Thoracic aorta (tissue), 2 donors: ENCODE data around the gene EXOC1L. TPM values are rescaled to one million over a fixed set of nuclear protein-coding genes. Genes with fewer than 3 reads are reported as not detected.

Source experiments
- ATAC-seq: fragments of 150-250 bp; one replicate; pipeline ENCODE4 v1.8.0; 2017; ENCODE audit warnings: low read depth; ENCODE audit not compliant: insufficient number of reproducible peaks, low FRiP score
- DNase-seq: peaks from one replicate; pipeline ENCODE4 v3.0.0-alpha.2; 2020; ENCODE audit warnings: low spot score
- H3K27ac ChIP-seq, 2 donors: fragments of 200-600 bp; sonication (generic); 1 replicate in 1 of 2; 2 replicates in 1 of 2; pipeline ENCODE4 v1.5.1; 2016; ENCODE audit warnings: mild to moderate bottlenecking in 2 of 2, moderate library complexity in 2 of 2
- H3K27me3 ChIP-seq: fragments of 200-600 bp; sonication (generic); replicated peaks from 2 replicates; pipeline ENCODE4 v1.6.0; 2016; ENCODE audit warnings: mild to moderate bottlenecking; ENCODE audit not compliant: insufficient read depth
- H3K36me3 ChIP-seq: fragments of 200-600 bp; sonication (generic); one replicate; pipeline ENCODE4 v1.5.1; 2016
- H3K4me1 ChIP-seq, 2 donors: fragments of 200-600 bp; sonication (generic); 1 replicate in 1 of 2; 2 replicates in 1 of 2; pipeline versions ENCODE4 v1.5.1 to v1.6.0; 2016; ENCODE audit warnings: low read depth in 2 of 2, mild to moderate bottlenecking in 1 of 2; ENCODE audit not compliant: control insufficient read depth in 1 of 2
- H3K4me3 ChIP-seq: fragments of 200-600 bp; sonication (generic); 2 replicates; pipeline ENCODE4 v1.5.1; 2016; ENCODE audit warnings: mild to moderate bottlenecking
- H3K9me3 ChIP-seq: fragments of 200-600 bp; sonication (generic); 2 replicates; pipeline ENCODE4 v1.5.1; 2016
- total RNA-seq, 2 donors: library from RNA; depleted of rRNA; stranded (reverse); fragments of >200 nt; gene quantifications; one replicate each; pipeline versions ENCODE4 v1.1.0 to v1.2.3, GENCODE V29; 2016
- TF ChIP-seq, protein P1 (sequence below): fragments of 200-600 bp; sonication (generic); IDR thresholded peaks from one replicate; pipeline ENCODE4 v1.5.1; 2019; ENCODE audit warnings: antibody characterized with exemption

EXOC1L gene
- total RNA-seq, 2 donors from 2014 or later, result not detected

DNA sequence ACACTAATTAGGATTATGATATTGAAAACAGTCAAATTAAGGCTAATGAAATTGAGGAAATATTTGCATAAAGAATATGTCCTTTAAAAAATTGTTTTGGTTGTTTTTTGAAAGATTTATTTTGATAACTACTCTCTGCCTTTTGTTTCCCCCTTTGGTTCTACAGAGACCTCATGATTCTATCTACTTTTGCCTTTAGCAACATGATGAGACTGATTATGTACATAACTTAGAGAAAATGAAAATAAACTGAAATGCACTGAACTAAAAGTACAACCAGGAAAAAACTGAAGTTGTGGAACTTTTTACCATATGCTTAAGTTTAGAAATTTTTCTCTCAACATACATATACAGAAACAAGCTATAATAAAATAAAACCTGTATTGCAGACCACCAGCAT is 55.2 kb downstream of the EXOC1L start:
- no peak for ATAC-seq
- TF ChIP-seq, protein P1, sequence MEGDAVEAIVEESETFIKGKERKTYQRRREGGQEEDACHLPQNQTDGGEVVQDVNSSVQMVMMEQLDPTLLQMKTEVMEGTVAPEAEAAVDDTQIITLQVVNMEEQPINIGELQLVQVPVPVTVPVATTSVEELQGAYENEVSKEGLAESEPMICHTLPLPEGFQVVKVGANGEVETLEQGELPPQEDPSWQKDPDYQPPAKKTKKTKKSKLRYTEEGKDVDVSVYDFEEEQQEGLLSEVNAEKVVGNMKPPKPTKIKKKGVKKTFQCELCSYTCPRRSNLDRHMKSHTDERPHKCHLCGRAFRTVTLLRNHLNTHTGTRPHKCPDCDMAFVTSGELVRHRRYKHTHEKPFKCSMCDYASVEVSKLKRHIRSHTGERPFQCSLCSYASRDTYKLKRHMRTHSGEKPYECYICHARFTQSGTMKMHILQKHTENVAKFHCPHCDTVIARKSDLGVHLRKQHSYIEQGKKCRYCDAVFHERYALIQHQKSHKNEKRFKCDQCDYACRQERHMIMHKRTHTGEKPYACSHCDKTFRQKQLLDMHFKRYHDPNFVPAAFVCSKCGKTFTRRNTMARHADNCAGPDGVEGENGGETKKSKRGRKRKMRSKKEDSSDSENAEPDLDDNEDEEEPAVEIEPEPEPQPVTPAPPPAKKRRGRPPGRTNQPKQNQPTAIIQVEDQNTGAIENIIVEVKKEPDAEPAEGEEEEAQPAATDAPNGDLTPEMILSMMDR, result no peak
- peaks cover 28% of the 10 kb centered on the region for H3K36me3 ChIP-seq

DNA sequence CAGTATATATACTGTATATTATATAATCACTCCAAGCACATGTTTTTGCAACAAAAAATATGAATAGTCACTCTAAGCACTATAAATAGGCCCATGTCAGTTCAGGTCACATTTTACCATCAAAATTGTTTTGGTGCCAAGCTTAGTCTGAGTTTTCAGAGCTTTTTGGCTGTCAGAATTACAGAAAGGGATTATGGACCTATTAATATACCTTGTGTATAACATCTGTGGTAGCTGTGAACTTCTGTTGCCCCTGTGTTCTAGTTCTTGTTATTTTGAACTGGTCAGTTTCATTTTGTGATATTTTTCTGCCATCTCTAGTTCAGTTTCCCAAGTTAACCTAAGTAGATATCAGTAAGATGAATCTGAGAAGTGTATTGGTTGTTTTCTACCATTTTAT is 56.8 kb downstream of the EXOC1L start:
- peaks cover 21% of the 10 kb centered on the region for H3K36me3 ChIP-seq
- H3K9me3 ChIP-seq, result no peaks in the 10 kb centered on the region
- H3K4me1 ChIP-seq, result peaks cover 5 to 12% of the 10 kb centered on the region in 2 donors
- TF ChIP-seq, protein P1, result no peak
- H3K4me3 ChIP-seq, result no peak overlapping the region
- H3K27me3 ChIP-seq, result no peaks in the 10 kb centered on the region
- H3K27ac ChIP-seq, result no peak overlapping the region
- ATAC-seq (peak; percentile 20), DNase-seq (no peak)

More for the DNA sequence above, 55.2 kb downstream of the EXOC1L start:
- Histone ChIP-seq H3K4me1 (peaks cover 5 to 12% of the 10 kb centered on the region in 2 donors), H3K27ac (no peak overlapping the region), H3K4me3 (no peak overlapping the region), H3K27me3 (no peaks in the 10 kb centered on the region), H3K9me3 (no peaks in the 10 kb centered on the region)
- DNase-seq, result no peak

DNA sequence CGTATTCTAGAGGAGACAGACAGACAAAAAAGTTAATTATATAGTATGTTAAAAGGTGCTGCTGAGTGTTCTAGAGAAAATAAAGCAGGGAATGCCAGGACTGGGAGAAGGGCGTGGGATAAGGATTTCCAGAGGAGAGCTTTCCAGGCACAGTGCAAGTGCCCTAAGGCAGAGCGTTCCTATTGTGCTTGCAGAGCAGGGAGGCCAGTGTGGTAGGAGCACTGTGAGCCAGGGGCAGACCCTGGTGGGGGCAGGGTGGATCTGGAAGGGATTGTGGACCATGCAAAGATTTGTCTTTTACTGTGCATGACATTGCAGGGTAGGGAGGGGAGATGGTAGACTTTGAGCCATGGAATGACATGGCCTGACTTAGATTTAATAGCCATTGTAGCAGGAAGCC is 59.6 kb downstream of the EXOC1L start:
- Histone ChIP-seq H3K27me3 (no peaks in the 10 kb centered on the region), H3K4me3 (no peak overlapping the region), H3K36me3 (peaks cover 28% of the 10 kb centered on the region), H3K9me3 (no peaks in the 10 kb centered on the region), H3K4me1 (peaks cover 5 to 12% of the 10 kb centered on the region in 2 donors), H3K27ac (no peak overlapping the region)
- DNase-seq (no peak), ATAC-seq (no peak)
- TF ChIP-seq, protein P1, result no peak

DNA sequence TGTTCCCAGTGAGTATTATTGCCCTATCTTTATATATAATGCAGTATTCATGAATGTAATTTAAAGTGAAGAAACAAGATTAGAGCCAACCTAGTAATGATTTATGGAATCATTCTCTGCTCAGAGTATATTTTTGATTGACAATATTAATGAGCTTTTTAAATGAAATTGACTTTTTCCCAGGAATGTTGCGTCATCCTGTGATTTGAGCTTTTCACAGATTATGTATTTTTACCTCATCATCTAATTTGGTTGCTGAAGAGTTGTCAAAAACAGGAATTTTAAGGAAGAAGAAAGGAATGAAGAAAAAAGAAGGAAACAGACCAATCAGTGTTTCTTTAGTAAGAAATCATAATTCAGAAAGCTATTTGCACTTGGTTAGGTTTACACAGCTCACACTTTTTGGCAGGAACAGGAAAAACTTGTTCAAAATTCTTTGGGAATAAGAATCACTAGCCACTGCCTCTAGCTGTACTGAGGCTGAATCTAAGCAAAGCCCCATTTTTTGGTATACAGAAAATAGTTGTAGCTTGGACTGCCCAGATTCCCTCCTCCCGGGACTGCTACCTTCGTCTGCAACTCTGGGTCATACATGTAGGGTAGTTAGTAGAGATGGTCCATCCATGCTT is 61.2 kb downstream of the EXOC1L start:
- TF ChIP-seq, protein P1, result no peak
- DNase-seq, result no peak
- peaks cover 28% of the 10 kb centered on the region for H3K36me3 ChIP-seq
- no peak overlapping the region for H3K4me3 ChIP-seq
- peaks cover 5 to 12% of the 10 kb centered on the region in 2 donors for H3K4me1 ChIP-seq
- no peak for ATAC-seq
- no peaks in the 10 kb centered on the region for H3K9me3 ChIP-seq
- no peak overlapping the region for H3K27ac ChIP-seq
- no peaks in the 10 kb centered on the region for H3K27me3 ChIP-seq

DNA sequence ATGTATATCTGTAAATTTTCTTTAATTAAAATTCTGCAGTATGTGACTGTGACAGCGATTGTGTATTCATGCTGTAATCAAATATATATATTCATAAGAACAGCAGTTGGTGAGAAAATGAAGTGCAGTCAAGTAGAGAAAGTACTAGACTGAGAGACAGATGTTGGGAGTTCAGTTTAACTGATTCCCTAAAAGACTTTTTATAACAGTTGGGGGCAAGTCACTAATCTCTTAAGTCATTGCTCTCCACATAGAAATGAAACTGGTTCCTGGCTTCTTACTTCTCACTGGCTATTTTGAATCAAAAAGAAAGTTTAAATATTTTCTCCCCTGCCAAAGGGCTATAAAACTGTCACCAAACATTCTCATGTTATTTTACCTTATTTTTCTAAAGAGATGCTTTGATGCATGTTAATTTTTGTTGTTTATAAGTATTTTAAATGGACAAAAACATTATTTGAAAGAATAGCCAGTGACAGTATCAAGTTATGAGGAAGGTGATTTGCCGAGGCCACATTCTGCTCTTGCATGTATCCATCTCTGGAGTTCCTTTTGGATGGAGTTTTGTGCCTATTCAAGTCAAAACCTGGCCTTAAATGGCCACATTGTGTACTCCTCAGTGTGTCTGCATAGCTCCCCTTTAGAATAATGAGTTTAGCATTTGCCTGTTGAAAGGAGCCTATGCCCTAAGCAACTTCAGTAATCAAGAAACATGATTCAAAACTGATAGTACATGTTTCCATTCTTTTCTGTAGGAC is 64.7 kb downstream of the EXOC1L start:
- H3K36me3 ChIP-seq, result peaks cover 21% of the 10 kb centered on the region
- H3K4me1 ChIP-seq, result no peaks in the 10 kb centered on the region
- TF ChIP-seq, protein P1, result no peak
- no peak for ATAC-seq
- DNase-seq, result no peak
- no peaks in the 10 kb centered on the region for H3K27me3 ChIP-seq
- H3K9me3 ChIP-seq, result no peaks in the 10 kb centered on the region
- H3K4me3 ChIP-seq, result no peak overlapping the region
- H3K27ac ChIP-seq, result no peak overlapping the region
